ENCODE data around the gene PGPEP1. TPM values are rescaled to one million over a fixed set of nuclear protein-coding genes. Genes with fewer than 3 reads are reported as not detected.
A peak's percentile ranks its signal among the peaks of the same experiment; 100 is the strongest.
"Not testable (repeated sequence)": the region's sequence is repeated elsewhere in the genome, so short reads cannot be mapped to it uniquely, and the experiment has no call there.

Gene PGPEP1
- total RNA-seq, 1 donor from 2014 or later, result 32.1 TPM

GRCh38 chr19:18344582-18344950 is 4.2 kb downstream of the PGPEP1 start:
- H3K4me3 Mint-ChIP-seq (ENCODE audit: unreplicated experiment), result no peak overlapping the region
- H3K4me1 Mint-ChIP-seq (ENCODE audit: unreplicated experiment), result peaks cover 13% of the 10 kb centered on the region
- DNase-seq (ENCODE audit: low spot score), result no peak
- H3K36me3 Mint-ChIP-seq (ENCODE audit: low read depth, unreplicated experiment), result peaks cover 11% of the 10 kb centered on the region
- H3K27ac Mint-ChIP-seq (ENCODE audit: unreplicated experiment), result no peak overlapping the region
- H3K27me3 Mint-ChIP-seq (ENCODE audit: unreplicated experiment), result peaks cover 7% of the 10 kb centered on the region
- H3K9me3 Mint-ChIP-seq (ENCODE audit: unreplicated experiment), result no peaks in the 10 kb centered on the region
- TF ChIP-seq CTCF (IDR thresholded peaks at IDR 0.05; ENCODE audit: unreplicated experiment), result no peak

GRCh38 chr19:18345296-18345695 is 4.9 kb downstream of the PGPEP1 start:
- H3K36me3 Mint-ChIP-seq (ENCODE audit: low read depth, unreplicated experiment), result peaks cover 10% of the 10 kb centered on the region
- no peak for TF ChIP-seq CTCF (IDR thresholded peaks at IDR 0.05; ENCODE audit: unreplicated experiment)
- H3K27ac Mint-ChIP-seq (ENCODE audit: unreplicated experiment), result peak overlapping the region; percentile 31
- peaks cover 11% of the 10 kb centered on the region for H3K4me1 Mint-ChIP-seq (ENCODE audit: unreplicated experiment)
- no peak overlapping the region for H3K4me3 Mint-ChIP-seq (ENCODE audit: unreplicated experiment)
- peaks cover 4% of the 10 kb centered on the region for H3K27me3 Mint-ChIP-seq (ENCODE audit: unreplicated experiment)
- no peaks in the 10 kb centered on the region for H3K9me3 Mint-ChIP-seq (ENCODE audit: unreplicated experiment)
- DNase-seq (ENCODE audit: low spot score), result no peak

GRCh38 chr19:18346091-18346490 is 5.7 kb downstream of the PGPEP1 start:
- H3K27ac Mint-ChIP-seq (ENCODE audit: unreplicated experiment), result no peak overlapping the region
- H3K27me3 Mint-ChIP-seq (ENCODE audit: unreplicated experiment), result peaks cover 4% of the 10 kb centered on the region
- no peak for TF ChIP-seq CTCF (IDR thresholded peaks at IDR 0.05; ENCODE audit: unreplicated experiment)
- DNase-seq (ENCODE audit: low spot score), result no peak
- H3K36me3 Mint-ChIP-seq (ENCODE audit: low read depth, unreplicated experiment), result peaks cover 12% of the 10 kb centered on the region
- peaks cover 11% of the 10 kb centered on the region for H3K4me1 Mint-ChIP-seq (ENCODE audit: unreplicated experiment)
- no peaks in the 10 kb centered on the region for H3K9me3 Mint-ChIP-seq (ENCODE audit: unreplicated experiment)
- H3K4me3 Mint-ChIP-seq (ENCODE audit: unreplicated experiment), result no peak overlapping the region

- TF ChIP-seq CTCF (IDR thresholded peaks at IDR 0.05; ENCODE audit: unreplicated experiment), result no peak
- Mint-ChIP-seq H3K4me3 (ENCODE audit: unreplicated experiment) (no peak overlapping the region), H3K9me3 (ENCODE audit: unreplicated experiment) (no peaks in the 10 kb centered on the region), H3K27me3 (ENCODE audit: unreplicated experiment) (peaks cover 3% of the 10 kb centered on the region), H3K36me3 (ENCODE audit: low read depth, unreplicated experiment) (peaks cover 12% of the 10 kb centered on the region), H3K4me1 (ENCODE audit: unreplicated experiment) (peaks cover 5% of the 10 kb centered on the region), H3K27ac (ENCODE audit: unreplicated experiment) (no peak overlapping the region)
- DNase-seq (ENCODE audit: low spot score), result no peak
These were observed 7.8 kb downstream of the PGPEP1 start for GRCh38 chr19:18348171-18348570.

- peaks cover 14% of the 10 kb centered on the region for H3K36me3 Mint-ChIP-seq (ENCODE audit: low read depth, unreplicated experiment)
- H3K9me3 Mint-ChIP-seq (ENCODE audit: unreplicated experiment); H3K4me1 Mint-ChIP-seq (ENCODE audit: unreplicated experiment); DNase-seq (ENCODE audit: low spot score); H3K27ac Mint-ChIP-seq (ENCODE audit: unreplicated experiment); H3K4me3 Mint-ChIP-seq (ENCODE audit: unreplicated experiment); H3K27me3 Mint-ChIP-seq (ENCODE audit: unreplicated experiment): not testable (repeated sequence)
These were observed 8.5 kb downstream of the PGPEP1 start for GRCh38 chr19:18348818-18349339.
